ENCODE data around the gene DCAF8.

Gene DCAF8

DNA sequence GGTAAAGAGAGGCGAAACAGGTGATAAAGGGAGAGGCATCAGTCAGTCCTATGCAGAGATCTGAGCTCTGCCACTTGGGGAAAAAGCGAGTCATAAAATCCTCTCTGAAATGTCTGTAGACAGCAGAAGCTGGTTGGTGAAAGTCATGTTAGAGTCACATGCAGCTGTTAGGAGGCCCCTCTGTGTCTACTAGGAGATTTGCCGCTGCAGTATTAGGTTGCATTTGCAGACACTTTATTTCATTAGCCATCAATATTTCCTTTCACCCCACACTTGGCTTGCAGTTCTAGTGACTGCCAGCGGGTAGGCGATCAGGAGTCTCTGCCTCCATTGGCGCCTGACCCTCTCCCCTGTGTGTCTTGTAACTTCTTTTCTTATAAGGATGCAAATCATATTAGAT, 94.8 kb downstream of the DCAF8 start:
- DNase-seq = no peak

DNA sequence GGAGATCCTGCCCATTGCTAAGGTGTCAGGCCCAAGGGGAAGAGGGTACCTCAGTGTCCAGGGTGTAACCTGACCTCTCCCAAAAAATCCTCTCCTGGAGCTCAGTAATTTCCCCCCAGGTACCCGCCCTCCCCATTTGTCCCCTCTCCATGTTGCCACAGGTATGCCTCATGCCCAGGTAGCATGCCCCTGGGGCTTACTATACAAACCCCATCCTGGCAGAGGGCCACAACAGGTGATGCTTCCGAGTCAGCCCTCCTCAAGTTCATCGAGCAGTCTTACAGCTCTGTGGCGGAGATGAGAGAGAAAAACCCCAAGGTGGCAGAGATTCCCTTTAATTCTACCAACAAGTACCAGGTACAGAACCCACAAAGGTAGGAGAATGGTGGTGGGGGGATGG, 95.3 kb downstream of the DCAF8 start:
- no peak for DNase-seq

GRCh38 chr1:160166166-160166868, 96.0 kb downstream of the DCAF8 start:
- no peak for DNase-seq
